ENCODE data around the gene MMAA. TPM values are rescaled to one million over a fixed set of nuclear protein-coding genes. Genes with fewer than 3 reads are reported as not detected.

MMAA gene
- polyA plus RNA-seq, 1 donor from 2014 or later: 7.9 TPM

DNA sequence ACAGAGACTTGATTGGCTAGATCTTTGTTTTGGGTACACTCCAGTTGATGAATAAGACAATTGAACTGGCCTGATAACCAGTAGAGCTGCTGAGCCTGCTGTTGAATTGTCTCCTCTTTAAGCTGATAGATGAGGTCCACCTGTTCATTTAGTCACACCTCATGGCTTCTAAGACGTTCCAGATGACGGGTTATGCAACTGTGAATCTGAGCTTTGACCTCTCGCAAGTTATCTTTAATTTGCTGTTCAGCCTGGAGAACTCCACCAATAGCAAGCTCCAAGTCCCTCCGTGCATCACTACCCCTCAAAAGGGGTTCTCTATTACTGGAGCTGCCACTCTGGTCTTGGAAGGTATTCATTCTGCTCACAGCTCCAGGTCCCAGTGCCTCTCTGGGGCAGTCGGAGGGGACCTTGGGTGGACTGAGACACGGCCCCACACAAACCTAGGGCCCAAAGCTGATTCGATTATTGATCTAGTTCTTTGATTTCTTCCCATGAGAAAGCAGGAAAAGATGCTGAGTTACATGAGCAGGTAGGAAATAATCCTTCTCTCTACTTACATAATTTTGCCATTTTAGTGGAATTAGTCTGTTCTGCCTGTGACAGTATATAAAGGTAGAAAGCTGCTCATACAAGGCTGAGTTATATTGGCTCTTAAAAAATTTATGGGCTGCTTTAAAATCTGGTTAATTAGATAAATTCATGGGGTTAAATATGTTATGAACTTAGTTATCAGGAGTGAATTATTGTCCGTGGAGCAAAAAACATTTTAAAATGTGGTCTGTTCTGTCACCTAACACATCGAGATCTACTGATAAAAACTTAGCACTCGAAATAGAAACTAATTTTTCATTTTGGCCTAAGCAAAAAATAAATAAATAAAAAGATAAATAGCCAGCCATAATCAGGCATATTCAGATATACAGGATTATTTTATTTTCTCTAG, 6.8 kb downstream of the MMAA start:
- no peak overlapping the region for H3K4me2 ChIP-seq (ENCODE audit: low read length)
- H2AFZ ChIP-seq (ENCODE audit: low read depth, low read length): no peak overlapping the region
- H3K79me2 ChIP-seq (replicated peaks; ENCODE audit: insufficient read depth, low read length): no peaks in the 10 kb centered on the region
- no peak overlapping the region for H3K27ac ChIP-seq (ENCODE audit: low read length)
- no peaks in the 10 kb centered on the region for H3F3A ChIP-seq (ENCODE audit: insufficient read depth, low read length, poor library complexity, severe bottlenecking)
- no peaks in the 10 kb centered on the region for H3K9me3 ChIP-seq (ENCODE audit: low read length)
- no peaks in the 10 kb centered on the region for H3K27me3 ChIP-seq (ENCODE audit: insufficient read depth, low read depth, low read length)
- no peaks in the 10 kb centered on the region for H4K20me1 ChIP-seq (ENCODE audit: insufficient read depth)
- H3K4me3 ChIP-seq (ENCODE audit: low read length): no peak overlapping the region
- no peaks in the 10 kb centered on the region for H3K36me3 ChIP-seq (ENCODE audit: insufficient read depth, low read length)
- TF ChIP-seq EZH2 (IDR thresholded peaks at IDR 0.05; ENCODE audit: borderline replicate concordance, insufficient read depth, low read length, poor library complexity, severe bottlenecking): no peak
- TF ChIP-seq TAF1 (IDR thresholded peaks at IDR 0.05; ENCODE audit: low read depth): no peak
- no peak for TF ChIP-seq EP300 (conservative IDR thresholded peaks at IDR 0.05; ENCODE audit: poor library complexity, severe bottlenecking)
- no peak for TF ChIP-seq SMC3 (conservative IDR thresholded peaks at IDR 0.05; ENCODE audit: poor library complexity)
- TF ChIP-seq POLR2AphosphoS5 (IDR thresholded peaks at IDR 0.05): no peak
- no peak for TF ChIP-seq RAD21 (conservative IDR thresholded peaks at IDR 0.05)
- TF ChIP-seq, protein P1, sequence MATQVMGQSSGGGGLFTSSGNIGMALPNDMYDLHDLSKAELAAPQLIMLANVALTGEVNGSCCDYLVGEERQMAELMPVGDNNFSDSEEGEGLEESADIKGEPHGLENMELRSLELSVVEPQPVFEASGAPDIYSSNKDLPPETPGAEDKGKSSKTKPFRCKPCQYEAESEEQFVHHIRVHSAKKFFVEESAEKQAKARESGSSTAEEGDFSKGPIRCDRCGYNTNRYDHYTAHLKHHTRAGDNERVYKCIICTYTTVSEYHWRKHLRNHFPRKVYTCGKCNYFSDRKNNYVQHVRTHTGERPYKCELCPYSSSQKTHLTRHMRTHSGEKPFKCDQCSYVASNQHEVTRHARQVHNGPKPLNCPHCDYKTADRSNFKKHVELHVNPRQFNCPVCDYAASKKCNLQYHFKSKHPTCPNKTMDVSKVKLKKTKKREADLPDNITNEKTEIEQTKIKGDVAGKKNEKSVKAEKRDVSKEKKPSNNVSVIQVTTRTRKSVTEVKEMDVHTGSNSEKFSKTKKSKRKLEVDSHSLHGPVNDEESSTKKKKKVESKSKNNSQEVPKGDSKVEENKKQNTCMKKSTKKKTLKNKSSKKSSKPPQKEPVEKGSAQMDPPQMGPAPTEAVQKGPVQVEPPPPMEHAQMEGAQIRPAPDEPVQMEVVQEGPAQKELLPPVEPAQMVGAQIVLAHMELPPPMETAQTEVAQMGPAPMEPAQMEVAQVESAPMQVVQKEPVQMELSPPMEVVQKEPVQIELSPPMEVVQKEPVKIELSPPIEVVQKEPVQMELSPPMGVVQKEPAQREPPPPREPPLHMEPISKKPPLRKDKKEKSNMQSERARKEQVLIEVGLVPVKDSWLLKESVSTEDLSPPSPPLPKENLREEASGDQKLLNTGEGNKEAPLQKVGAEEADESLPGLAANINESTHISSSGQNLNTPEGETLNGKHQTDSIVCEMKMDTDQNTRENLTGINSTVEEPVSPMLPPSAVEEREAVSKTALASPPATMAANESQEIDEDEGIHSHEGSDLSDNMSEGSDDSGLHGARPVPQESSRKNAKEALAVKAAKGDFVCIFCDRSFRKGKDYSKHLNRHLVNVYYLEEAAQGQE (IDR thresholded peaks at IDR 0.05; ENCODE audit: borderline replicate concordance): no peak
- no peak for TF ChIP-seq CTCF (IDR thresholded peaks at IDR 0.05; ENCODE audit: poor library complexity, severe bottlenecking)
- no peak for TF ChIP-seq MXI1 (conservative IDR thresholded peaks at IDR 0.05; ENCODE audit: poor library complexity, severe bottlenecking)
- H3K9ac ChIP-seq (ENCODE audit: low read length): no peak overlapping the region
- no peaks in the 10 kb centered on the region for H3K9me2 ChIP-seq (ENCODE audit: insufficient read depth, low read length)

- Histone ChIP-seq H3K9me3 (ENCODE audit: low read length) (no peaks in the 10 kb centered on the region), H3K79me2 (replicated peaks; ENCODE audit: insufficient read depth, low read length) (no peaks in the 10 kb centered on the region), H2AFZ (ENCODE audit: low read depth, low read length) (no peak overlapping the region), H3F3A (ENCODE audit: insufficient read depth, low read length, poor library complexity, severe bottlenecking) (no peaks in the 10 kb centered on the region), H3K36me3 (ENCODE audit: insufficient read depth, low read length) (no peaks in the 10 kb centered on the region), H3K4me2 (ENCODE audit: low read length) (no peak overlapping the region), H3K27ac (ENCODE audit: low read length) (no peak overlapping the region), H4K20me1 (ENCODE audit: insufficient read depth) (no peaks in the 10 kb centered on the region), H3K9ac (ENCODE audit: low read length) (no peak overlapping the region), H3K27me3 (ENCODE audit: insufficient read depth, low read depth, low read length) (no peaks in the 10 kb centered on the region), H3K4me3 (ENCODE audit: low read length) (no peak overlapping the region), H3K9me2 (ENCODE audit: insufficient read depth, low read length) (no peaks in the 10 kb centered on the region)
- TF ChIP-seq EP300 (conservative IDR thresholded peaks at IDR 0.05; ENCODE audit: poor library complexity, severe bottlenecking) (no peak), MXI1 (conservative IDR thresholded peaks at IDR 0.05; ENCODE audit: poor library complexity, severe bottlenecking) (no peak), RAD21 (conservative IDR thresholded peaks at IDR 0.05) (no peak), TAF1 (IDR thresholded peaks at IDR 0.05; ENCODE audit: low read depth) (no peak), POLR2AphosphoS5 (IDR thresholded peaks at IDR 0.05) (no peak), CTCF (IDR thresholded peaks at IDR 0.05; ENCODE audit: poor library complexity, severe bottlenecking) (no peak), SMC3 (conservative IDR thresholded peaks at IDR 0.05; ENCODE audit: poor library complexity) (no peak), EZH2 (IDR thresholded peaks at IDR 0.05; ENCODE audit: borderline replicate concordance, insufficient read depth, low read length, poor library complexity, severe bottlenecking) (no peak)
- TF ChIP-seq, protein P1 (IDR thresholded peaks at IDR 0.05; ENCODE audit: borderline replicate concordance): no peak
Measured at GRCh38 chr4:145626623-145626982, 7.4 kb downstream of the MMAA start.

Measured in neural cell (in vitro differentiated cells).